HepG2 (cell line): ENCODE results near the gene STKLD1. TPM values are rescaled to one million over a fixed set of nuclear protein-coding genes. Genes with fewer than 3 reads are reported as not detected.
A peak's percentile ranks its signal among the peaks of the same experiment; 100 is the strongest.

ENCODE experiments used
- BORCS8-MEF2B ChIP-seq: sonication (generic); formaldehyde crosslinking; IDR thresholded peaks from 2 replicates; pipeline ENCODE4 v1.8.0; 2022; ENCODE audit warnings: mild to moderate bottlenecking, missing genetic modification reagents
- CHD4 ChIP-seq: fragments of 200-600 bp; sonication (generic); IDR thresholded peaks from 2 replicates; pipeline ENCODE4 v1.7.0; 2017; ENCODE audit warnings: mild to moderate bottlenecking, low read length, borderline replicate concordance
- DMAP1 ChIP-seq: IDR thresholded peaks from 2 replicates; pipeline ENCODE4 v1.6.1; 2016
- FOXK1 ChIP-seq: sonication (generic); formaldehyde crosslinking; IDR thresholded peaks from 2 replicates; pipeline ENCODE4 v1.4.0; 2020; ENCODE audit warnings: low read depth, missing genetic modification reagents, borderline replicate concordance
- FOXP4 ChIP-seq: sonication (generic); formaldehyde crosslinking; IDR thresholded peaks from 2 replicates; pipeline ENCODE4 v1.4.0; 2020; ENCODE audit warnings: missing genetic modification reagents
- LCORL ChIP-seq, 2 experiments: fragments of 450-650 bp in 1 of 2; sonication (generic) in 1 of 2; formaldehyde crosslinking in 1 of 2; IDR thresholded peaks; 2 replicates each; pipeline versions ENCODE4 v1.5.0 to v1.6.1; 2017 to 2020; ENCODE audit warnings: antibody characterized with exemption in 1 of 2, missing genetic modification reagents in 1 of 2
- MAF1 ChIP-seq: sonication (generic); formaldehyde crosslinking; IDR thresholded peaks from 2 replicates; pipeline ENCODE4 v1.5.0; 2020; ENCODE audit warnings: missing genetic modification reagents, borderline replicate concordance
- MED13 ChIP-seq: sonication (generic); formaldehyde crosslinking; IDR thresholded peaks from 2 replicates; pipeline ENCODE4 v1.5.0; 2020; ENCODE audit warnings: missing genetic modification reagents
- MLLT10 ChIP-seq: sonication (generic); formaldehyde crosslinking; IDR thresholded peaks from 2 replicates; pipeline ENCODE4 v1.4.0; 2020; ENCODE audit warnings: missing genetic modification reagents
- NCOA5 ChIP-seq: sonication (generic); formaldehyde crosslinking; IDR thresholded peaks from 2 replicates; pipeline ENCODE4 v1.4.0; 2020; ENCODE audit warnings: missing genetic modification reagents
- NFE2L2 ChIP-seq: fragments of 150-350 bp; IDR thresholded peaks from 2 replicates; pipeline ENCODE4 v1.6.1; 2014; ENCODE audit warnings: low read length
- NR3C1 ChIP-seq: sonication (generic); formaldehyde crosslinking; IDR thresholded peaks from 2 replicates; pipeline ENCODE4 v1.4.0; 2020; ENCODE audit warnings: missing genetic modification reagents
- SP4 ChIP-seq: sonication (generic); formaldehyde crosslinking; IDR thresholded peaks from 2 replicates; pipeline ENCODE4 v1.8.1; 2023; ENCODE audit warnings: mild to moderate bottlenecking, missing genetic modification reagents
- ZBTB38 ChIP-seq: sonication (generic); formaldehyde crosslinking; IDR thresholded peaks from 2 replicates; pipeline ENCODE4 v1.5.1; 2020; ENCODE audit warnings: mild to moderate bottlenecking, missing genetic modification reagents
- ZEB1 ChIP-seq: IDR thresholded peaks from 2 replicates; pipeline ENCODE4 v1.6.1; 2012; ENCODE audit warnings: mild to moderate bottlenecking, low read depth, inconsistent platforms; ENCODE audit not compliant: insufficient replicate concordance
- ZMYM4 ChIP-seq: sonication (generic); formaldehyde crosslinking; IDR thresholded peaks from 2 replicates; pipeline ENCODE4 v1.8.1; 2023; ENCODE audit warnings: mild to moderate bottlenecking, missing genetic modification reagents
- ZNF143 ChIP-seq: sonication (generic); formaldehyde crosslinking; IDR thresholded peaks from 2 replicates; pipeline ENCODE4 v1.4.0; 2020; ENCODE audit warnings: missing genetic modification reagents
- ZNF317 ChIP-seq: sonication (generic); formaldehyde crosslinking; IDR thresholded peaks from 2 replicates; pipeline ENCODE4 v1.5.0; 2020; ENCODE audit warnings: mild to moderate bottlenecking, missing genetic modification reagents
- ZNF335 ChIP-seq: sonication (generic); formaldehyde crosslinking; IDR thresholded peaks from 2 replicates; pipeline ENCODE4 v1.4.0; 2020; ENCODE audit warnings: missing genetic modification reagents
- ZNF367 ChIP-seq: sonication (generic); formaldehyde crosslinking; IDR thresholded peaks from 2 replicates; pipeline ENCODE4 v1.4.0; 2020; ENCODE audit warnings: missing genetic modification reagents, borderline replicate concordance
- ZNF615 ChIP-seq: sonication (generic); formaldehyde crosslinking; IDR thresholded peaks from 2 replicates; pipeline ENCODE4 v1.5.0; 2020; ENCODE audit warnings: mild to moderate bottlenecking, missing genetic modification reagents, borderline replicate concordance
- ZNF782 ChIP-seq: sonication (generic); formaldehyde crosslinking; IDR thresholded peaks from 2 replicates; pipeline ENCODE4 v1.4.0; 2020; ENCODE audit warnings: missing genetic modification reagents, mild to moderate bottlenecking, borderline replicate concordance
- polyA plus RNA-seq, 8 experiments: library from polyadenylated mRNA; depleted of rRNA in 3 of 8; stranded (reverse) in 7 of 8; unstranded in 1 of 8; fragments of >200 nt; fragmentation: Illumina TruSeq in 4 of 8; extraction: Trizol in 4 of 8; gene quantifications; 2 replicates each; pipeline versions ENCODE4 v1.2.1 to v1.2.3, GENCODE V29; 2011 to 2016; ENCODE audit warnings: low read depth in 4 of 8, missing spikeins in 1 of 8, mixed read lengths in 1 of 8; ENCODE audit not compliant: insufficient read depth in 1 of 8
- total RNA-seq, 5 experiments: library from RNA; depleted of rRNA; stranded (reverse); fragments of >200 nt; fragmentation: Illumina TruSeq; extraction: Trizol; gene quantifications; 2 replicates each; pipeline ENCODE4 v1.2.3, GENCODE V29; 2016; ENCODE audit warnings: low read depth in 1 of 5
- TF ChIP-seq, protein P1 (sequence below), 2 experiments: IDR thresholded peaks; 2 replicates each; pipeline ENCODE4 v1.6.1; 2011 to 2012; ENCODE audit warnings: low read length in 2 of 2, borderline replicate concordance in 1 of 2, low read depth in 1 of 2, mild to moderate bottlenecking in 1 of 2, moderate library complexity in 1 of 2
- TF ChIP-seq, protein P2 (sequence below): sonication (generic); formaldehyde crosslinking; IDR thresholded peaks from 2 replicates; pipeline ENCODE4 v1.5.0; 2020; ENCODE audit warnings: missing genetic modification reagents, mild to moderate bottlenecking, borderline replicate concordance

STKLD1 gene
- total and polyA plus RNA-seq, 2 of the 13 experiments (the other 11 are each of a cell fraction or from before 2014, with no cell fraction given): 1.5 to 2.2 TPM

GRCh38 chr9:133356391-133357091 is 19.6 kb upstream of the STKLD1 start, which contains the start of the genes SURF1 and SURF2 (continued):
- TF ChIP-seq, protein P1, sequence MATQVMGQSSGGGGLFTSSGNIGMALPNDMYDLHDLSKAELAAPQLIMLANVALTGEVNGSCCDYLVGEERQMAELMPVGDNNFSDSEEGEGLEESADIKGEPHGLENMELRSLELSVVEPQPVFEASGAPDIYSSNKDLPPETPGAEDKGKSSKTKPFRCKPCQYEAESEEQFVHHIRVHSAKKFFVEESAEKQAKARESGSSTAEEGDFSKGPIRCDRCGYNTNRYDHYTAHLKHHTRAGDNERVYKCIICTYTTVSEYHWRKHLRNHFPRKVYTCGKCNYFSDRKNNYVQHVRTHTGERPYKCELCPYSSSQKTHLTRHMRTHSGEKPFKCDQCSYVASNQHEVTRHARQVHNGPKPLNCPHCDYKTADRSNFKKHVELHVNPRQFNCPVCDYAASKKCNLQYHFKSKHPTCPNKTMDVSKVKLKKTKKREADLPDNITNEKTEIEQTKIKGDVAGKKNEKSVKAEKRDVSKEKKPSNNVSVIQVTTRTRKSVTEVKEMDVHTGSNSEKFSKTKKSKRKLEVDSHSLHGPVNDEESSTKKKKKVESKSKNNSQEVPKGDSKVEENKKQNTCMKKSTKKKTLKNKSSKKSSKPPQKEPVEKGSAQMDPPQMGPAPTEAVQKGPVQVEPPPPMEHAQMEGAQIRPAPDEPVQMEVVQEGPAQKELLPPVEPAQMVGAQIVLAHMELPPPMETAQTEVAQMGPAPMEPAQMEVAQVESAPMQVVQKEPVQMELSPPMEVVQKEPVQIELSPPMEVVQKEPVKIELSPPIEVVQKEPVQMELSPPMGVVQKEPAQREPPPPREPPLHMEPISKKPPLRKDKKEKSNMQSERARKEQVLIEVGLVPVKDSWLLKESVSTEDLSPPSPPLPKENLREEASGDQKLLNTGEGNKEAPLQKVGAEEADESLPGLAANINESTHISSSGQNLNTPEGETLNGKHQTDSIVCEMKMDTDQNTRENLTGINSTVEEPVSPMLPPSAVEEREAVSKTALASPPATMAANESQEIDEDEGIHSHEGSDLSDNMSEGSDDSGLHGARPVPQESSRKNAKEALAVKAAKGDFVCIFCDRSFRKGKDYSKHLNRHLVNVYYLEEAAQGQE (IDR thresholded peaks at IDR 0.05; ENCODE audit: borderline replicate concordance in 1 of 2, low read depth in 1 of 2, low read length in 2 of 2): 0 out of 4 replicates have a peak, but pooled peaks of 1 of the 2 experiments have one; percentile 13
- TF ChIP-seq ZBTB38 (CRISPR knock-in tag): 0 out of 2 replicates have a peak, but pooled peaks have one; percentile 39
- TF ChIP-seq LCORL (IDR thresholded peaks at IDR 0.05): no peak
- peak; percentile 47; the same call in 1 of the 2 replicates for TF ChIP-seq LCORL (CRISPR knock-in tag; IDR thresholded peaks at IDR 0.05)
- TF ChIP-seq ZNF782: no peak
- no peak for TF ChIP-seq NCOA5 (CRISPR knock-in tag)
- no peak for TF ChIP-seq MLLT10 (CRISPR knock-in tag)
- no peak for TF ChIP-seq CHD4
- TF ChIP-seq ZMYM4 (CRISPR knock-in tag): peak; percentile 30; the same call in 1 of the 2 replicates
- no peak for TF ChIP-seq ZNF367 (CRISPR knock-in tag)
- no peak; the same call in 1 of the 2 replicates for TF ChIP-seq BORCS8-MEF2B (CRISPR knock-in tag)
- TF ChIP-seq NFE2L2: no peak
- TF ChIP-seq NR3C1 (CRISPR knock-in tag): no peak
- no peak for TF ChIP-seq FOXK1 (CRISPR knock-in tag)
- TF ChIP-seq ZNF615 (CRISPR knock-in tag): no peak
- no peak for TF ChIP-seq ZEB1
- no peak for TF ChIP-seq ZNF317 (CRISPR knock-in tag)
- no peak for TF ChIP-seq ZNF143 (CRISPR knock-in tag)
- no peak for TF ChIP-seq ZNF335
- TF ChIP-seq MAF1 (CRISPR knock-in tag): no peak
- TF ChIP-seq MED13 (CRISPR knock-in tag): no peak
- TF ChIP-seq FOXP4 (CRISPR knock-in tag): no peak
- TF ChIP-seq, protein P2, sequence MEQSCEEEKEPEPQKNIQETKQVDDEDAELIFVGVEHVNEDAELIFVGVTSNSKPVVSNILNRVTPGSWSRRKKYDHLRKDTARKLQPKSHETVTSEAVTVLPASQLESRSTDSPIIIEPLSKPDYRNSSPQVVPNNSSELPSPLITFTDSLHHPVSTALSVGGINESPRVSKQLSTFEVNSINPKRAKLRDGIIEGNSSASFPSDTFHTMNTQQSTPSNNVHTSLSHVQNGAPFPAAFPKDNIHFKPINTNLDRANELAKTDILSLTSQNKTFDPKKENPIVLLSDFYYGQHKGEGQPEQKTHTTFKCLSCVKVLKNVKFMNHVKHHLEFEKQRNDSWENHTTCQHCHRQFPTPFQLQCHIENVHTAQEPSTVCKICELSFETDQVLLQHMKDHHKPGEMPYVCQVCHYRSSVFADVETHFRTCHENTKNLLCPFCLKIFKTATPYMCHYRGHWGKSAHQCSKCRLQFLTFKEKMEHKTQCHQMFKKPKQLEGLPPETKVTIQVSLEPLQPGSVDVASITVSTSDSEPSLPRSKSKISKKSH (CRISPR knock-in tag): no peak
- TF ChIP-seq SP4 (CRISPR knock-in tag): peak; percentile 32; the same call in 1 of the 2 replicates
- TF ChIP-seq DMAP1: no peak
